ENCODE results near the gene UBE2J1. TPM values are rescaled to one million over a fixed set of nuclear protein-coding genes. Genes with fewer than 3 reads are reported as not detected.

Gene UBE2J1
- total and polyA plus RNA-seq, 9 of the 15 experiments (the other 6 are each of a cell fraction or from before 2014, with no cell fraction given): 11.6 to 32.6 (median 22.0) TPM

GRCh38 chr6:89281779-89282246, 70.7 kb downstream of the UBE2J1 start:
- in situ Hi-C loops (cut with MboI): no loop called here
- Histone ChIP-seq H3K9ac (ENCODE audit: insufficient read depth in 1 of 2, low read depth in 2 of 2, low read length in 2 of 2) (no peak overlapping the region), H3K9me3 (replicated peaks; ENCODE audit: control insufficient read depth, insufficient read depth, low read depth, low read length) (no peaks in the 10 kb centered on the region), H3K27ac (ENCODE audit: extremely low read depth, low read depth, low read length) (no peak overlapping the region), H2AFZ (ENCODE audit: low read depth, low read length) (no peak overlapping the region), H4K20me1 (replicated peaks; ENCODE audit: control insufficient read depth, insufficient read depth, low read length) (0 out of 2 replicates have a peak, but pooled peaks cover 4% of the 10 kb centered on the region), H3K27me3 (ENCODE audit: control insufficient read depth in 2 of 2, insufficient read depth in 2 of 2, low read length in 2 of 2) (peaks cover 45 to 54% of the 10 kb centered on the region in 2 experiments), H3K9me1 (ENCODE audit: control insufficient read depth, insufficient read depth, low read length) (no peaks in the 10 kb centered on the region), H3K79me2 (ENCODE audit: control insufficient read depth, insufficient read depth, low read length) (no peaks in the 10 kb centered on the region), H3K36me3 (ENCODE audit: control insufficient read depth, insufficient read depth, low read length) (no peaks in the 10 kb centered on the region), H3K4me2 (ENCODE audit: insufficient read depth, low read length) (no peak overlapping the region), H3K4me3 (no peak overlapping the region), H3K4me1 (replicated peaks in 1 of 2; ENCODE audit: control insufficient read depth in 2 of 2, insufficient read depth in 2 of 2, low read length in 2 of 2) (no peaks in the 10 kb centered on the region)
- ChIA-PET POLR2A (interaction anchor here (0.6 kb wide), 3 partner anchors 10 to 984 kb away, joined by 3 read pairs; no protein-coding TSS in a partner anchor), CTCF (ENCODE audit: low intra/inter-chr PET ratio) (no interaction called here)
- FAIRE-seq: peak; percentile 91
- under 1% methylated on average over 10 of the region's 10 CpGs for WGBS (ENCODE audit: insufficient coverage, low coverage, missing lambda C conversion rate)
- peak; percentile 75 to 79 (median 77) for DNase-seq (ENCODE audit: extremely low read depth in 1 of 4, low spot score in 3 of 4)
- intact Hi-C loops (cut with micrococcal nuclease): no loop called here
- BruUV-seq (replicated peaks): no TSS peak
- peak; percentile 99 for ATAC-seq
- peak; percentile 96 for TF ChIP-seq REST (IDR thresholded peaks at IDR 0.05; ENCODE audit: borderline replicate concordance)
- TF ChIP-seq REST (CRISPR knock-in tag; IDR thresholded peaks at IDR 0.05; ENCODE audit: low read depth): peak; percentile 89
- no peak for TF ChIP-seq KLF10 (CRISPR knock-in tag; IDR thresholded peaks at IDR 0.05)
- peak; percentile 29; the same call in 1 of the 2 replicates for TF ChIP-seq CTBP1 (IDR thresholded peaks at IDR 0.05; ENCODE audit: borderline replicate concordance)
- TF ChIP-seq MEIS2 (IDR thresholded peaks at IDR 0.05; ENCODE audit: partially characterized antibody): peak; percentile 19
- peak; percentile 30 to 63; a peak in 3 of 4 replicates for TF ChIP-seq RAD21 (CRISPR knock-in tag; conservative IDR thresholded peaks at IDR 0.05 in 1 of 2, IDR thresholded peaks at IDR 0.05 in 1 of 2)
- TF ChIP-seq CTCF (IDR thresholded peaks at IDR 0.05 in 2 of 3, conservative IDR thresholded peaks at IDR 0.05 in 1 of 3; ENCODE audit: insufficient read depth in 2 of 3, low read depth in 1 of 3, low read length in 3 of 3): peak; percentile 68 to 83 (median 70)
- no peak for TF ChIP-seq SMAD2 (IDR thresholded peaks at IDR 0.05; ENCODE audit: low read depth, low read length)
- peak; percentile 35; the same call in 1 of the 2 replicates for TF ChIP-seq CREM (IDR thresholded peaks at IDR 0.05; ENCODE audit: low read depth)
- TF ChIP-seq RFX1 (IDR thresholded peaks at IDR 0.05): no peak
- TF ChIP-seq MIER1 (IDR thresholded peaks at IDR 0.05; ENCODE audit: low read depth): peak; percentile 78
- TF ChIP-seq EHMT2 (IDR thresholded peaks at IDR 0.05): peak; percentile 90
- peak; percentile 63 for TF ChIP-seq PKNOX1 (IDR thresholded peaks at IDR 0.05)
